B cell (primary cell): ENCODE results near the gene ERN1. TPM values are rescaled to one million over a fixed set of nuclear protein-coding genes. Genes with fewer than 3 reads are reported as not detected.
A peak's percentile ranks its signal among the peaks of the same experiment; 100 is the strongest.

Experiments used
- ATAC-seq: fragments of 200-7000 bp; cut with Tn5 transposase; one replicate; pipeline ENCODE4 v1.10.0; 2021; ENCODE audit warnings: low read depth, mild to moderate bottlenecking, moderate number of reproducible peaks, moderate library complexity
- CTCF ChIA-PET: fragments of 350-600 bp; sonication (Branson Sonifier 250); formaldehyde crosslinking; loops from one replicate; lab custom pipeline; 2021; ENCODE audit warnings: antibody characterized with exemption, inconsistent platforms; lab: Charles Lee
- POLR2A ChIA-PET: fragments of 350-600 bp; sonication (Branson Sonifier 250); formaldehyde crosslinking; loops from one replicate; lab custom pipeline; 2021; ENCODE audit warnings: antibody characterized with exemption; lab: Charles Lee
- DNase-seq: peaks from one replicate; pipeline ENCODE4 v3.0.0; 2013
- H2AFZ ChIP-seq: 2 replicates; pipeline ENCODE4 v1.6.1; 2012; ENCODE audit warnings: mild to moderate bottlenecking, low read depth, low read length; ENCODE audit not compliant: insufficient read depth, poor library complexity, severe bottlenecking
- H3K27ac ChIP-seq, 2 donors: 1 replicate in 1 of 2; 2 replicates in 1 of 2; pipeline ENCODE4 v1.5.1; 2012 to 2013; ENCODE audit warnings: low read length in 2 of 2, mild to moderate bottlenecking in 2 of 2, moderate library complexity in 1 of 2
- H3K27me3 ChIP-seq, 4 experiments: fragments of 200-600 bp in 1 of 4; sonication (generic) in 1 of 4; replicated peaks in 1 of 4; 1 replicate in 2 of 4; 2 replicates in 2 of 4; pipeline versions ENCODE4 v1.6.1 to v1.7.0; 2013 to 2016; ENCODE audit warnings: low read length in 3 of 4, mild to moderate bottlenecking in 2 of 4, mixed read lengths in 1 of 4, moderate library complexity in 1 of 4; ENCODE audit not compliant: insufficient read depth in 4 of 4, control insufficient read depth in 3 of 4; ENCODE audit errors: control extremely low read depth in 1 of 4
- H3K36me3 ChIP-seq, 2 experiments: replicated peaks in 1 of 2; 1 replicate in 1 of 2; 2 replicates in 1 of 2; pipeline versions ENCODE4 v1.6.1 to v1.7.1; 2013; ENCODE audit warnings: low read length in 1 of 2; ENCODE audit not compliant: insufficient read depth in 2 of 2, control insufficient read depth in 1 of 2; ENCODE audit errors: control extremely low read depth in 1 of 2, extremely low read depth in 1 of 2
- H3K4me1 ChIP-seq, 2 donors: fragments of 200-600 bp in 1 of 2; sonication (generic) in 1 of 2; 1 replicate in 1 of 2; 2 replicates in 1 of 2; pipeline versions ENCODE4 v1.5.1 to v1.6.1; 2013 to 2017; ENCODE audit warnings: low read length in 2 of 2; ENCODE audit not compliant: control insufficient read depth in 2 of 2, insufficient read depth in 2 of 2
- H3K4me2 ChIP-seq: replicated peaks from 2 replicates; pipeline ENCODE3; 2012; ENCODE audit warnings: mild to moderate bottlenecking, low read depth, low read length; ENCODE audit not compliant: poor library complexity, severe bottlenecking
- H3K4me3 ChIP-seq, 5 experiments: fragments of 200-600 bp in 1 of 5; sonication (generic) in 1 of 5; 1 replicate in 3 of 5; 2 replicates in 2 of 5; pipeline versions ENCODE4 v1.5.1 to v1.7.0; 2011 to 2016; ENCODE audit warnings: low read length in 4 of 5, mild to moderate bottlenecking in 4 of 5, low read depth in 2 of 5, control low read depth in 1 of 5, moderate library complexity in 1 of 5; ENCODE audit not compliant: insufficient read depth in 1 of 5; ENCODE audit errors: control extremely low read depth in 1 of 5, extremely low read depth in 1 of 5
- H3K79me2 ChIP-seq: fragments of 200-600 bp; sonication (generic); one replicate; pipeline ENCODE4 v1.6.0; 2016; ENCODE audit warnings: low read length; ENCODE audit not compliant: control insufficient read depth, insufficient read depth
- H3K9ac ChIP-seq: fragments of 200-600 bp; sonication (generic); 2 replicates; pipeline ENCODE4 v1.6.1; 2017; ENCODE audit warnings: mild to moderate bottlenecking, low read length, moderate library complexity
- H3K9me3 ChIP-seq, 3 donors: one replicate each; pipeline versions ENCODE4 v1.6.1 to v1.7.1; 2013; ENCODE audit warnings: low read length in 2 of 3; ENCODE audit not compliant: control insufficient read depth in 2 of 3, insufficient read depth in 1 of 3; ENCODE audit errors: control extremely low read depth in 1 of 3
- H4K20me1 ChIP-seq: 2 replicates; pipeline ENCODE4 v1.6.0; 2012; ENCODE audit warnings: mild to moderate bottlenecking, low read length; ENCODE audit not compliant: insufficient read depth, control insufficient read depth, poor library complexity, severe bottlenecking
- H3K27ac Mint-ChIP-seq: one replicate; pipeline ENCODE4 v1.8.0; 2021; ENCODE audit warnings: mixed read lengths
- H3K27me3 Mint-ChIP-seq: one replicate; pipeline ENCODE4 v1.8.0; 2021; ENCODE audit warnings: mixed read lengths
- H3K4me1 Mint-ChIP-seq: one replicate; pipeline ENCODE4 v1.8.0; 2021; ENCODE audit warnings: mixed read lengths
- H3K4me3 Mint-ChIP-seq: one replicate; pipeline ENCODE4 v1.8.0; 2021; ENCODE audit warnings: mixed read lengths
- H3K9me3 Mint-ChIP-seq: one replicate; pipeline ENCODE4 v1.8.0; 2022; ENCODE audit warnings: mixed read lengths; ENCODE audit not compliant: insufficient read depth
- EZH2 ChIP-seq: IDR thresholded peaks from 2 replicates; pipeline ENCODE4 v1.6.1; 2012; ENCODE audit warnings: borderline replicate concordance, low read depth, mild to moderate bottlenecking, moderate library complexity, low read length; ENCODE audit not compliant: insufficient read depth, poor library complexity, severe bottlenecking
- WGBS: methylation state at CpG from one replicate; pipeline ENCODE4 v1.1.5; 2013; ENCODE audit warnings: missing lambda C conversion rate; ENCODE audit not compliant: insufficient coverage; 5-methylcytosine and 5-hydroxymethylcytosine counted together
- intact Hi-C: fragments of 100-400 bp; cut with micrococcal nuclease; formaldehyde crosslinking; loops from one replicate; pipeline ENCODE4 v1.10.0; 2022
- polyA plus RNA-seq: library from polyadenylated mRNA; depleted of rRNA; stranded (reverse); fragments of >200 nt; gene quantifications from 2 replicates; pipeline ENCODE4 v1.2.3, GENCODE V29; 2012
- total RNA-seq, 2 donors: library from RNA; stranded (reverse); fragments of 120-200 nt in 1 of 2; gene quantifications; 1 replicate in 1 of 2; 2 replicates in 1 of 2; pipeline versions ENCODE4 v1.2.3 to v1.2.4, GENCODE V29; 2013 to 2022
- TF ChIP-seq, protein P1 (sequence below): fragments of 200-600 bp; IDR thresholded peaks from one replicate; pipeline ENCODE4 v1.8.0; 2022; ENCODE audit warnings: antibody characterized with exemption, mild to moderate bottlenecking

Gene ERN1
- total and polyA plus RNA-seq, 2 donors (not counting 1 experiment from before 2014, with no cell fraction given), result 7.0 to 19.4 TPM

- intact Hi-C loops, result loop anchor here (1.0 kb wide), 2 partner anchors 17 to 21 kb away; partner anchors contain the start of gene ICAM2
- Mint-ChIP-seq H3K9me3 (no peaks in the 10 kb centered on the region), H3K27me3 (peaks cover 10% of the 10 kb centered on the region), H3K27ac (peak overlapping the region; percentile 32), H3K4me3 (peak overlapping the region; percentile 69), H3K4me1 (peaks cover 27% of the 10 kb centered on the region)
- Histone ChIP-seq H2AFZ (peak overlapping the region; percentile 81), H3K79me2 (no peaks in the 10 kb centered on the region), H3K4me1 (peaks cover 20 to 24% of the 10 kb centered on the region in 2 donors), H3K27me3 (peaks cover 0 to 20% (median 5%) of the 10 kb centered on the region in 4 experiments), H3K4me2 (peak overlapping the region; percentile 97), H3K9me3 (no peaks in the 10 kb centered on the region), H4K20me1 (peaks cover 31% of the 10 kb centered on the region), H3K9ac (peak overlapping the region; percentile 72), H3K27ac (no peak overlapping the region), H3K36me3 (peaks cover 0 to 18% of the 10 kb centered on the region in 2 experiments), H3K4me3 (peak overlapping the region in 4 of 5 experiments; percentile 60 to 68 (median 64))
- peak; percentile 22 for ATAC-seq
- ChIA-PET POLR2A (interaction anchor here (1.4 kb wide), 1 partner anchor 68 kb away, joined by 3 read pairs; no protein-coding TSS in a partner anchor), CTCF (interaction anchor here (0.6 to 7.5 kb wide), 7 partner anchors 19 to 135 kb away, joined by 3 to 89 read pairs (median 5); partner anchors contain the start of gene ICAM2)
- 19% methylated on average over 22 of the region's 33 CpGs for WGBS
- TF ChIP-seq, protein P1, sequence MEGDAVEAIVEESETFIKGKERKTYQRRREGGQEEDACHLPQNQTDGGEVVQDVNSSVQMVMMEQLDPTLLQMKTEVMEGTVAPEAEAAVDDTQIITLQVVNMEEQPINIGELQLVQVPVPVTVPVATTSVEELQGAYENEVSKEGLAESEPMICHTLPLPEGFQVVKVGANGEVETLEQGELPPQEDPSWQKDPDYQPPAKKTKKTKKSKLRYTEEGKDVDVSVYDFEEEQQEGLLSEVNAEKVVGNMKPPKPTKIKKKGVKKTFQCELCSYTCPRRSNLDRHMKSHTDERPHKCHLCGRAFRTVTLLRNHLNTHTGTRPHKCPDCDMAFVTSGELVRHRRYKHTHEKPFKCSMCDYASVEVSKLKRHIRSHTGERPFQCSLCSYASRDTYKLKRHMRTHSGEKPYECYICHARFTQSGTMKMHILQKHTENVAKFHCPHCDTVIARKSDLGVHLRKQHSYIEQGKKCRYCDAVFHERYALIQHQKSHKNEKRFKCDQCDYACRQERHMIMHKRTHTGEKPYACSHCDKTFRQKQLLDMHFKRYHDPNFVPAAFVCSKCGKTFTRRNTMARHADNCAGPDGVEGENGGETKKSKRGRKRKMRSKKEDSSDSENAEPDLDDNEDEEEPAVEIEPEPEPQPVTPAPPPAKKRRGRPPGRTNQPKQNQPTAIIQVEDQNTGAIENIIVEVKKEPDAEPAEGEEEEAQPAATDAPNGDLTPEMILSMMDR, result no peak
- no peak for TF ChIP-seq EZH2
- peak; percentile 42 for DNase-seq
Measured at GRCh38 chr17:63998721-63999679, 130.9 kb downstream of the ERN1 start.
